GM21360 (cell line): ENCODE measurements around the gene FXR2.
"Not testable (repeated sequence)": the region's sequence is repeated elsewhere in the genome, so short reads cannot be mapped to it uniquely, and the experiment has no call there.

ENCODE experiments used
- ATAC-seq: cut with Tn5 transposase; IDR thresholded peaks from one replicate; pipeline ENCODE4 v1.9.1; 2021; ENCODE audit warnings: mild to moderate bottlenecking, moderate library complexity; ENCODE audit not compliant: unreplicated experiment

Gene FXR2

DNA sequence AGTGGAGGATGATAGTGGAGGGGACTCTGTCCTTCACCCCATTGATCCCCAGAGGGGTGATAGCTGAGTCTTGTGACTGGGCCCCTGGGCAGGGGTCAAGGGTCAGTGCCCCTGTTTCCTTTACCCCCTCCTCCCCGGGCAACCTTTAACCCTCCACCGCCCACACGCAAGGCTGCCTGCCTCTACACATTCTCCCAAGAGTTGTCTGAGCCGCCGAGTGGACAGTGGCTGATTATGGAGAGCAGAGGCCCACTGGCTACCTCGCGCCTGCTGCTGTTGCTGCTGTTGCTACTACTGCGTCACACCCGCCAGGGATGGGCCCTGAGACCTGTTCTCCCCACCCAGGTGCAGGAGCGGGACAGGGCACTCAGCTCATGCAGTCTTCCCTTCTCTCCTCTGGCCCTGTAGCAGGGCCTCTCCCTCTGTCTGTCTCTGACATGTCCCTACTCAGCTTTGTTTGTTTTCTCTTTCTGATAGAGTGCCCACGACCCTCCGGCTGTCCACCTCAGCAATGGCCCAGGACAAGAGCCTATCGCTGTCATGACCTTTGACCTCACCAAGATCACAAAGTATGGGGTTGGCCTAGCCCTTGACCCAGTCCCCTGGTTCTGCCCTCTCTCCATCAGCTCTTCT lies 15.4 kb upstream of the FXR2 start, which contains the start of gene SHBG:
Gene SHBG, plus strand, starts transcription at position 197 of the 633 bp plus-strand sequence. Its CDS starts 38 bp downstream, at position 235.
- no peak for ATAC-seq

DNA sequence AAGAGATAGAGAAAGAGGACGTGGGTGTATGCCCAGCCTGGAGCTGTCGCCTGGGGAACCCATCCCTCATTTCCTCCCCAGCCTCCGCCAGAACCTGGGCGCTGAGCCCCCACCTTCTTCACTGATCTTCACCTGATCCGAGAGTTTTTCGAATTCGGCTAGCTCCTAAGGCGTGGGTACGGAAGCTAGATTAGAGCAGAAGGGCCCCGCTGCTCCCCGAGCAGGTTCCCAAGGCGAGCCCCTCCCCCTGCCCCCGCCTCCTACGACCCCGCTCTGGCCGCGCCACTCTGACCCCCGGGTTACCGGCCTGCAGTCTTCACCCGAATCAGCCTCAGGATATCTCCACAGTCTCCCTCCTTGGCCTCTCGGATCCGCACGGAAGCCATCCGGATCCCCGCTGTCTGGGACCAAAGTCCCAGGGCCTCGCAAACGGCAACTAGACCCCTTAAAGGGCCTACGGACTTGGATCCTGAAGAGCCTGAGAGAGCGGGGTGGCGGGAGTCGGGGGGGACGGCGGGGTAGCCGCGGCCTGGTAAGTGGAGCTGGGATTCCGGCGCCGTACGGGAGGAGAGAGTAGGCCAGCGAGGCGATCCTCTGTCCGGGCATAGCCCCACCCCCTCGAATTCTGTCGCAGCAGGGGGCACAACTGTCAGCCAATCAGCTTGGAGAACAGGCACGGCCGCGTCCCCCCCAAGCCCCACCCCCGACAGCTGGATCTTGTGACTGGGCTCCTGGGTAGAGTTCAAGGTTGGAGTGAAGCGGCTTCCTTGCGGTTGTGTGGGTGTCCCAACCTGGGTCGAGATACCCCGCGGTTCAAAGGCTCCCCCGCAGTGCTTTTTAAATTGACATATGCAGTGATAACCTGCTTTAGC lies 12.8 kb upstream of the FXR2 start, which contains the start of gene SAT2:
Gene SAT2, minus strand, starts transcription at position 572 of the 872 bp plus-strand sequence. Its CDS starts 186 bp downstream, at position 386.
- peak; percentile 78 for ATAC-seq

DNA sequence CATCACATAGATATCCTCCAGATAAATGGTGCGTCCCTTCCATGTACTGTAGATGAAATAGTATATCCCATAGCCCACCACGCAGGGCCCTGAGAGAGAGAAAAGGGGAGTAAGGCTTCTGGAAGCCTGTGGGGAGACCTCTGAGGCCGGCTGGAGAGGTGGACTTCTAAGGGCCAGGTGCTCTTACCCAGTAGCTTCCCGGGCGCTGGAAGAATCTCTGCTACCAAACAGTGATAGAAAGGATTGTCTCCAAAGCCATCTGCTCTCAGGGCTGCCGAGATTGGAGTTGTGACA lies 12.2 kb upstream of the FXR2 start:
- ATAC-seq = no peak

DNA sequence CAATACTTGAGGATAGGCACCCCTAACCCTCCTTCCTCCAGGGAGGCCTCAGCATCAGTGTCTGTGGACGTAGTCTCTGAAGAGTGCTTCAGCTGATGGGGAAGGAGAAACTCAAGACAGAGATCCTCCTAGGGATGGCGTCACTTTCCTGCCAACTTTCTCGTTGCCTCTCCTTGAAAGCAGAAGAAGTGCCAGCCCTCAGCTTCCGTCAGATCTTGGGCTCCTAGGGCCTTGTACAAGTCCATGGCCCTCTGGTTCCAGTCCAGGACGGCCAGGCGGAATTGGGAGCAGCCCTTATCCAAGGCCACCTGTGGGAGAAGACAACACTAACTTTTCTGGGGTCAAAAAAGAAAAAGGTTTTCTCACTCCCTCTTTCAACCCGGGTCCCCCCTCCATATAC lies 11.6 kb upstream of the FXR2 start:
- no peak for ATAC-seq

DNA sequence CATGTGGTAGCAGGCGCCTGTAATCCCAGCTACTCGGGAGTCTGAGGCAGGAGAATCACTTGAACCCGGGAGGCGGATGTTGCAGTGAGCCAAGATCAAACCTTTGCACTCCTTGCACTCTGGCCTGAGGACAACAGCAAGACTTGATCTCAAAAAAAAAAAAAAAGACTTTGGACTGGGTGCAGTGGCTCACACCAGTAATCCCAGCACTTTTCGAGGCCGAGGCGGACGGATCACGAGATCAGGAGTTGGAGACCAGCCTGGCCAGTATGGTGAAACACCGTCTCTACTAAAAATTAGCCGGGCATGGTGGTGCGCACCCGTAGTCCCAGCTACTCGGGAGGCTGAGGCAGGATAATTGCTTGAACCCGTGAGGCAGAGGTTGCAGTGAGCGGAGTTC lies 11.1 kb upstream of the FXR2 start:
- not testable (repeated sequence) for ATAC-seq

DNA sequence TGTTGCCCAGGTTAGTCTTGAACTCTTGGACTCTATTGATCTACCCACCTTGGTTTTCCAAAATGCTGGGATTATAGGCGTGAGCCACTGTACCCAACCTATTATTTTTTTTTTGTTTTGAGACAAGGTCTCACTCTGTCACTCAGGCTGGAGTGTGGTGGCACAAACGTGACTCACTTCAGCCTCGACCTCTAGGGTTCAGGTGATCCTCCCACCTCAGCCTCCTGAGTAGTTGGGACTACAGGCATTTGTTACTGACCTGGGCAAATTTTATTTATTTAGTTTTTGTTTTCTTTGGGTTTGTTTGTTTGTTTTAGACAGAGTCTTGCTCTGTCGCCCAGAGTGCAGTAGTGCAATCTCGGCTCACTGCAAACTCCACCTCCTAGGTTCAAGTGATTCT lies 9.0 kb upstream of the FXR2 start:
- no peak for ATAC-seq

DNA sequence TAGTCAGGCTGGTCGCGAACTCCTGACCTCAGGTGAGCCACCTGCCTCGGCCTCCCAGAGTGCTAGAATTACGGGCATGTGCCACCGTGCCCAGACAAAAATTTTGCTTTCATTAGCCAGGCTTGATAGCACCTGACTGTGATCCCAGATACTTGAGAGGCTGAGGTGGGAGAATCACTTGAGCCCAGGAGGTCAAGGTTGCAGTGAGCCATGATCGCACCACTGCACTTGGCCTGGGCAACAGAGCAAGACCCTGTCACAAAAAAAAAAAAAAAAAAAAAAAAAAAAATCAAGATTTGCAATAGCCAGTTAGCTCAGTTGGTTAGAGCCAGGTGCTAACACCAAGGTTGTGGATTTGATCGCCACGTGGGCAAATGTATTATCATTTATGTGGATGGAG lies 6.1 kb upstream of the FXR2 start:
- no peak for ATAC-seq

DNA sequence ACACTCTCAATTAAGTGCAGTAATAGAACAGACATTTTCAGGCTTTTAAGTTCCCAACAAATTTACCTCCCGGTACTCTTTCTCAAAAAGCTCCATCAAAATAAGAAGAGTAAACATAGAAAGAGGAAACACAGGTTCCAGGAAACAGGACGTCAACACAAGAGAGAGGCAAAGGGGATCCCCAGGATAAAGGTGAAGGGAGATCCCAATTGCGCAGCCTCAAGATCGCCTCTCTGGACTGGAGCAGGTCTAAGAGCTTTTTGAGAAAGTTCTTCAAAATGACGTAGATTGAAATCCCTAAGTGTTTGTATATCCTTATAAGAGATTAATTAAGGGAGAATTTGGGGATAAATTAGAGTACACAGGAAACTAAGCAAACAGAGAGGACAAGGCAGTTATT lies 3.9 kb upstream of the FXR2 start:
- no peak for ATAC-seq

DNA sequence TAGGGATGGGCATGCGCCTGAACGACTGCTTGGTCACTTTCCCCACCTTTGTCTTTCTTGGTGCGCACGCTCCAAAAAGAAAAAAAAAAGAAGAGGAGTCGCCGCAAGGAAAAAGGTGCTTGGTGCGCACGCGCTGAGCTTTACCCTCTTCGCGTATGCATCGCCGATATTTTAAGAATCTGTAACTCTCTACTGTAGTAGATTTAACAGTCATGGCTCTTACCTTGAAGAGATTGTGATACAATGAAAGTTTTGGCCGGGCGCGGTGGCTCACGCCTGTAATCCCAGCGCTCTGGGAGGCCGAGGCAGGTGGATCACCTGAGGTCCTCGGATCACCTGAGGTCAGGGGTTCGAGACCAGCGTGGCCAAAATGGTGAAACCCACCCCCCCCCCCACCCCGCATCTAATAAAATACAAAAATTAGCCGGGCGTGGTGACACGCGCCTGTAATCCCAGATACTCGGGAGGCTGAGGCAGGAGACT lies 609 bp upstream of the FXR2 start:
- no peak for ATAC-seq

DNA sequence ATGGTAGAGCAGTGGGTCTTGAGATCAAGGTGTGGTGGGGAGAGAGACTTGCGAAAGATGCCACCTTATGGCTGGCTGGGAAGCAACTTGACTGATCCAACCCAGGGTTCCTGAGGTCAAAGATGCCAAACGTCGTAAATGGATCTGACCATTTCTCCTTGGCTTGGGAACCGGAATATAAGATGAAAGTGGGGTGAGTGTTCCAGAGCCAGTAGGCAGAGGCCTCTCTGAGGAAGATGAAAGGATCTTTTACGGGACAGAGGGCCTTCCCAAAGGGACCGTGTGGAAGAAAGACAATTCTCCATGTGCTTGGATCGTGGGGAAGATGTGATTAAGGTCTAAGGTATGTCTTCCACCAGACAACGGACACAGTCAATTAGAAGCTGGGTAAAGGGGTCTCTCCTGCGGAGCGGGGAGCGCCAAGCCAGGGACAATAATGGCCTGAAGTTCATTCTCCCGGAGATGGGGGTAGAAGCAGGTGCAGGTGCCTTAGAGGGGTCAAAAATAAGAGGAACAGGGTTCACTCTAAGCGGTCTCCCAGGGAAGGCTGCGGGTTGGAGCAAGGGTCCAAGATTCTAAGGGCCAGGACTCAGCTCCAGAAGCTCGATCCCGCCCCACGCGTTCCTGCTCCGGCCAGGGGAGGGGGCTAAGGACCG lies 800 bp downstream of the FXR2 start:
- no peak for ATAC-seq

DNA sequence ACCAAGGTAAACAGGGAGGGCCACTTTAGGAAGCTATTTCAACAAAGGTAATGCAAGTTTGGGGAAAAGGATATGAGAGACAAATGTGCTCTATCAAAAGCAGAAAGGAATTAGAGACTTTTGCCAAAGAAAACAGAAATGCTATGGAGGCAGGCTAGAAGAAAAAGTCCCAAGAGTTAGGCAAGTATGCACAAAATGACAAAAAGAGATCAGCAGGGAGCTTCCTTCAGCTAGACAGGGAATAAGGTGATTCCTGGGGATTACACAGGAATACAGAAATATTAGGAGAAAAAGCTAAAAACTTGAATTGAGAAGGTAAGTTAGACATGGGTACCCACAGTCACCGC lies 2.4 kb downstream of the FXR2 start:
- ATAC-seq = no peak

DNA sequence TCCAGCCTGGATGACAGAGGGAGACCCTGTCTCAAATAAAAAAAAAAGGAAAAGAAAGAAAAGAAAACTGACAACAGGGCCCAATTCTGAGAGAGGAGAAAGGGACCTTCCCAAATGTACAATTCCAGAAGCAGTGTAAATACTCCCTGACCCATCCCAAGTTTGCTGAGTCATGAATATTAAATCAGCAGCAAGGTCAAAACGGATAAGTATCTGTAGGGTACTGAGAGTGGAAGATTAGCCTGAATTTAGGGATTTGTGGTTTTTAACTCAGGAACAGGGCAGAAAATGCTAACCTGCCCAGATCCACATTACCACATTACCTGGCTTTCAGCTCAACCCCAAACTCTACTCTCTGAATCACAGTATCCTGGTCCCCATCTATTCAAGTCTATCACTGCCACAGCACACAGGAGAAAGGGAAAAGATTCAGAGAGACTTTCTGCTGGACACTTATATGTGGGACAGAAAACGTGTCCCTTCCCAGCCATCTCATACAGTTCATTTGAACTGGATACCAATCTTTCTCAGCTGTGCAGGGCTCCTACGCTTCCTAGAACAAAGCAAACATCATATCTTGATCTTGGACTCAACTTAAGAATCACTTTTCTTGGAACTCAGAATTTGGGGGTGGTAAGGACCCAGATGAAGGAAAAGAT lies 2.9 kb downstream of the FXR2 start:
- ATAC-seq = no peak

DNA sequence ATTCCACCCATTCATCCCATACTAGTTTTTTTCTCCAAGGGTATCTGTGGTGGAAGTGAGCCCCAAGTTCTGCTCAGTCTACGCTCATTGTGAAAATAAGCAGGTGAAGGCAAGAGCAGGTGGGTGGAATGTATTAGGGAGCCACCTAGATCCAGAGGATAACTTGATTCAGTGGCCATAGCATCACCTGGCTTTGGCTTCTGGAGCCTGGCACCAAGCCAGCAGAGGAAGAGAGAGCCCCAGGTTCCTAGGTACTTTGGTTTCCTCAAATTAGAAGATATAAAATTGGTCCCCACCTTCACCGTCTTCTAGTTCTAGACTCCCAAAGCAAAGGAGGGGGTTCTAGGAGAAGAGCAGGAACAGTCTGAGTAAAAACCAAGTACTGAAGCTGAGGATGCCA lies 4.1 kb downstream of the FXR2 start:
- no peak for ATAC-seq

DNA sequence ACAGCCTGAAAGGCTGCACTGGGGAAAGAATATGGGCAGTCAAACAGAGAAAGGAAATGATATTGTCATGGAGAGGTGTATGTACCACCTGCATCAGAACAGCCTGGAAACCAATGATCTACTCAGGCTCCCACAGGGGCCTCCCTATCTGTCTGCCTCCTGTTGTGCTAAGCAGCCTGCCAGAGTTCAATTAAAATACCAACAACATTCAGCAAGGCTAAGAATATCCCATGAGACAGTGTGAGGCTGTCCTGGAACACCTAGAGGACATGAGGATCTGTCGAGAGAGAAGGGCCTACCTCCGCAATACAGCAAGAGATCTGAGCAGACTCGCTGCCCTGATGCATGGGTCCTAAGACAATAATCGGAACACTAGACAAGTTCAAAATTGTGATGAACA lies 8.4 kb downstream of the FXR2 start:
- ATAC-seq = no peak

DNA sequence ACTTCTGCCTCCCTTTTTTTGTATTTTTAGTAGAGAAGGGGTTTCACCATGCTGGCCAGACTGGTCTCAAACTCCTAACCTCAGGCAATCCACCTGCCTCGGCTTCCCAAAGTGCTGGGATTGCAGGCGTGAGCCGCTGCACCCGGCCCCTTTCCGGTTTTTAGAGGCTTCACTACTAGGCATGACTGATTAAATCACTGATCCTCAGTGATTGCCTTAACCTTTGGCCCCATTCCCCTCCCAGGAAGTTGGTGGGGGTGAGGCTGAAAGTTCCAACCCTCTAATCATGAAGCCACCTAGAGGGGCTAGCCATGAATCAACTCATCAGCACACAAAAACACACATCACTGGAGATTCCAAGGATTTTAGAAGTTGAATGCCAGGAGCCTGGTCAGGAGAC lies 17.1 kb downstream of the FXR2 start:
- not testable (repeated sequence) for ATAC-seq

DNA sequence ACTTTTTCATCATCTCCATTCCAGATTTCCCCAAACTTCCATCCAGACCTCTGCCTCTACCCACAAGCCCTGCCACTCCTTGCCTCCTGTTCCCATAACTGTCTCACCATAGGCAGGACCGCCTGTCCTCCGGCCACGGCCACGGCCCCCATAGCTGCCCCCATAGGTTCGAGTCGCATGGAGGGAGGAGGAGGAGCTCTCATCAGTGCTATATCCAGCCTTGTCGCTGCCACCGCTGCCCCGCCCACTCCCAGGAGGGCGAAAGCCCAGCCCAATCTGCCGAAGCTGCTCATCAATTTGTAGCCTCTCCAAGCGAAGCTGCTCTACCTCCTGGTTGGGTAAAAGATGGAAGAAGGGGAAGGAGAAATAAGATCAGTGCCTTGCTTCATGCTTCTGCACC lies 21.4 kb downstream of the FXR2 start:
- no peak for ATAC-seq

DNA sequence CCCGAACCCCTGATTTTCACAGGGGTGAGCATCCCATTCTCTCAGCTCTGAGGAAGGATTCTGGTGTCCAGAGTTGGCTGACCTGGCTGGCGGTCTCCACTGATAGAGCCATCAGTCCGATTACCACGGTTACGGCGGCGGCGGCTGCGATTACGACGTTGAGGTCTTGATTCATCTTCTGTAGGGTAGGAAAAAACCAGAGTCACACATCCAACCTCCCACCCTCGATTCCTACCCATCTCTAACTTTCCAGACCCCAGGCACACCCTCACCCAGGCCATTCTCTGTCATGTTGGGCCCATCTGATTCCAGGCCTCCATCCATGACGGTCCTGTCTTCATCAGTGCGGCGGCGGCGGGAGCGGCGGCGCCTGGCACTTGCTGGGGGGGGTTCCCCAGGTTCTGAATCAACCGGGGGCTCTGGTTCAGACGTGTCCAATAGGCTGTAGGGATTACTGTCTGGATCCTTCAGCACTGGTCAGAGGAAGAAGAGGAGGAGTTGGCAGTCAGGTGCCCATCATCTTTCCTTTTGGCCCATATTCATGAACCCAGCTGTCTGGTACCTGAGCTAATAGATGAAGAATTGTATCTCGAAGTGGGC lies 22.2 kb downstream of the FXR2 start:
- ATAC-seq = no peak

DNA sequence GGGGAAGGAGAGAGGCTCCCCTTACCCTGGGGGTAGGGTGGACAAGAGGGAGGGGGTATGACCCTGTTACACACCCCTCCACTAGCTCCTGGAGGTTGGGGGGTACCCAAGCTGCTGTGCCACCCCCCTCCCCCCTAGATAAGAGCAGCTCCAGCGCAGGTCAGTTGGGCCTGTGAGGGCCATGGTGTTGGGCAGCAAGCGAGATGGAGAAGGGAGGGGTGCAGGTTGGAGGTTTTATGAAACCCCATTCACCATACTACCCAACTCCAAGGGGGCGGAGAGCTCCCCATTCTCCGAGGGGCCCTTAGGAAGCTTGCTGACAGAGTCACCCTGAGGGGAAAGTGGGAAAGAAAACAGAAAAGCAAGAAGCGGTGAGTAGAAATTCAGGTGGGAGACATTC lies 23.1 kb downstream of the FXR2 start:
- ATAC-seq = no peak

DNA sequence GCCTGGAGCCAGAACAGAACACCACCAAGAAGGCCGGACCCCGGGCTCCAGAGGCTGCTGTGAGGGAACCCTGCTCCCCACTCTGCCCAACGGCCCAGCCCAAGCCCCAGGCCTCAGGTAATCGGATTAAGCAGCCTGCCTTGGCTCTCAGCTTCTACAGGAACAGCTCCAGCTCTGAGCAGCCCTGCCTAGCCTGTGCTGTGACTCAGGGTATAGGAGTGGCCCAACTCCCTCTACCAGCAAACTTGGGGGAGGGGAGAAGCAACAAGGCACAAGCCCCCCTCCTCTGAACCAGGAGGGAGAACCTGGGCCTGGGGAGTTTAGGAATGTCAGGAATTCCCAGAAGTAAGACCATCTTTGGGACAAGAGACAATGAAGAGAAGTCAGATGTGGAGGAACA lies 24.0 kb downstream of the FXR2 start:
- no peak for ATAC-seq

DNA sequence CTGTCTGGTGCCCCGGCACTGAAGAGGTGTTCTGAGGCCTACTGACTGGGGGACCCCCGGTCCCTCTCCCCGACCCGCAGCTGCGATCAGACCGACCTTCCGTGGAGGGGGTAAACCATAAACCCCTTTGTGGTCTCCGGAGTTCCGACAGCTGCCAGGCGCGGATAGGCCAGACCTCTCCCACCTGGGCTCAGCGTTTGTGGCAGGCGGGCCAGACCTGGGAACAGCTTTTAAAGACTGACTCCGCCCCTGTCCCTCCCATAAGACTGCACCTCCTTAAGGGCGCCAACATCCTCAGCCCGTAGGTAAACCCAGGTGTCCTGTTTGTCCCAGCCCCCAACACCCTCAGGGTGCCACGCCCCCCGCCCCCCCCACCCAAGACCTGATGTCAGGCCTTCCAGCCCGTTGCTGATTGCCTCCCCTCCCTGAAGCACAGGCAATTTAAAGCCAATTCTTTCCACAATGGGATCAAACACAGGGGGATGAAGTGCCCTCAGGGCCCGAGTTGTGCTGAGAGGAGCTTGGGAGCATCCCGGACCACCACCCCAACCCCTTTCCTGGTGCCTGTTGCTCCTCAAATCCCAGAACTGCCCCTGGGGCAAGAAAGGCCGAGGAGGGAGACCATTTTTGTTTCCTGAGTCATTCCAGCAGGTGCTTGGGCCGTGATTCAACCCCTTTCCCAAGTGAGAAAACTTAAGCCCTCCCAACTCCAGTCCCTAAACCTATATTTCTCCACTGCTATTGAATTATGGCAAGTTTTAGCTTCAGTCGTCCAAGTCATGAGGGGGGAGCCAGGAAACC lies 24.6 kb downstream of the FXR2 start, which contains the start of gene SOX15:
Gene SOX15, minus strand, starts transcription at position 204 of the 801 bp plus-strand sequence. CDS start 418 bp downstream, outside the sequence.
- no peak for ATAC-seq
